Activated B cell treated with CpG ODN at 0.5 μM for 24 hours (primary cell): ENCODE results near the gene CHCHD6. TPM values are rescaled to one million over a fixed set of nuclear protein-coding genes. Genes with fewer than 3 reads are reported as not detected.

Source experiments
- ATAC-seq: fragments of 200-7000 bp; cut with Tn5 transposase; one replicate; pipeline ENCODE4 v1.10.0; 2021; ENCODE audit warnings: low read depth, mild to moderate bottlenecking, moderate library complexity
- CTCF ChIA-PET: fragments of 350-600 bp; sonication (Branson Sonifier 250); formaldehyde crosslinking; loops from one replicate; lab custom pipeline; 2021; ENCODE audit warnings: antibody characterized with exemption; lab: Charles Lee
- POLR2A ChIA-PET: fragments of 350-600 bp; sonication (Branson Sonifier 250); formaldehyde crosslinking; loops from one replicate; lab custom pipeline; 2021; ENCODE audit warnings: antibody characterized with exemption; lab: Charles Lee
- DNase-seq: peaks from one replicate; pipeline ENCODE4 v3.0.0; 2022
- H3K27ac Mint-ChIP-seq: one replicate; pipeline ENCODE4 v1.8.0; 2020; ENCODE audit warnings: mixed read lengths
- H3K27me3 Mint-ChIP-seq: one replicate; pipeline ENCODE4 v1.8.0; 2021; ENCODE audit warnings: mixed read lengths
- H3K36me3 Mint-ChIP-seq: one replicate; pipeline ENCODE4 v1.8.0; 2021; ENCODE audit warnings: low read depth, mixed read lengths
- H3K4me1 Mint-ChIP-seq: one replicate; pipeline ENCODE4 v1.8.0; 2021; ENCODE audit warnings: mixed read lengths
- H3K4me3 Mint-ChIP-seq: one replicate; pipeline ENCODE4 v1.8.0; 2020; ENCODE audit warnings: mild to moderate bottlenecking, mixed read lengths
- H3K9me3 Mint-ChIP-seq: one replicate; pipeline ENCODE4 v1.8.0; 2020; ENCODE audit warnings: mixed read lengths
- intact Hi-C: fragments of 100-400 bp; cut with micrococcal nuclease; formaldehyde crosslinking; loops from one replicate; pipeline ENCODE4 v1.15.1; 2024
- total RNA-seq: library from RNA; stranded (reverse); gene quantifications from 2 replicates; pipeline ENCODE4 v1.2.3, GENCODE V29; 2022
- TF ChIP-seq, protein P1 (sequence below): fragments of 200-600 bp; IDR thresholded peaks from one replicate; pipeline ENCODE4 v1.8.0; 2022; ENCODE audit warnings: antibody characterized with exemption, mild to moderate bottlenecking

Gene CHCHD6
- total RNA-seq, 1 donor from 2014 or later, result 10.0 TPM

DNA sequence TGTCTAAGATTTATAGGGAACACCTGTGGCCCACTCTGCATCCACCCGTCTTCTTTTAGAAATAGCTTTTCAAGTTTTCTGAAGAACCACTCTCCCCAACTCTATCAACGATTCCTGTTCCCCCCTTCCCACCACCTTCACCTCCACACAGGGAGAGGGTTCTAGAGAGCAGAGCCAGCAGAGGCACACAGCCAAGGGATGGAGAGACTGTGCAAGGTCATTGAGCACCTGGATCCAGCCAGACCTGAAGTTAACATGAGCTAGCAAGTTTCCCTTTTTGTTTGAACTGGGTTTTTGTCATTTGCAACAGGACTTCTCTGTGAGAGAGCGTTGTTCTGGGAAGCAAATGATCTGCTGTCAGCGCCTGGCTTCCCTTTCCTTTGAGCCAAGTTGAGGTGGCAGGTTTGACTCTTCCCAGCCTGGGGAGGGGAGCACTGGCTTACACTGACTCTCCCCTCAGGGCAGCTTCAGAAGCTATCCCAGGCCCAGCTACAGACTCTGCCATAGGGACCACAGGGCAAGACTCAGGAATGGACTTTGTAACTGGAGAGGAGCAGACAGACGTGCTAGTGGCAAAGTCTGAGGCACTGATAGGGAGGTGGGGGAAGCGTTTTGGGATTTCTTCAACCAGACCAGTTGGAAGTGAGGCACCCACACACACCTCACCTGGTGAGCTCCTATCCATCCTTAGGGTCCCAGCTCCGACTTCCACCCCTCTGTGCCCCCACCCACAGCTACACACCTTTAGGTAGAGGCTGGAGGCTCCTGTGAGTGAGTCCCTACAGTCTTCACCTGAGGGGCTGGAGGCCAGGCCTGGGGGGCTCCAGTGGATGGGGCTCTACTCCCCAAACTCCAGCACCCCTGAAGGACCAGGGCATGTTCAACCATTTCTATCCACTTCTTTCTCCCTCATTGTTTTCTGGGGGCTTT, 259.5 kb downstream of the CHCHD6 start:
- ATAC-seq, result no peak
- H3K27ac Mint-ChIP-seq, result no peak overlapping the region
- ChIA-PET POLR2A (interaction anchor here (0.8 to 2.8 kb wide), 2 partner anchors 7 to 50 kb away, joined by 4 to 20 read pairs; no protein-coding TSS in a partner anchor), CTCF (interaction anchor here (1.1 kb wide), 1 partner anchor 9 kb away, joined by 3 read pairs; no protein-coding TSS in a partner anchor)
- H3K9me3 Mint-ChIP-seq, result no peaks in the 10 kb centered on the region
- TF ChIP-seq, protein P1, sequence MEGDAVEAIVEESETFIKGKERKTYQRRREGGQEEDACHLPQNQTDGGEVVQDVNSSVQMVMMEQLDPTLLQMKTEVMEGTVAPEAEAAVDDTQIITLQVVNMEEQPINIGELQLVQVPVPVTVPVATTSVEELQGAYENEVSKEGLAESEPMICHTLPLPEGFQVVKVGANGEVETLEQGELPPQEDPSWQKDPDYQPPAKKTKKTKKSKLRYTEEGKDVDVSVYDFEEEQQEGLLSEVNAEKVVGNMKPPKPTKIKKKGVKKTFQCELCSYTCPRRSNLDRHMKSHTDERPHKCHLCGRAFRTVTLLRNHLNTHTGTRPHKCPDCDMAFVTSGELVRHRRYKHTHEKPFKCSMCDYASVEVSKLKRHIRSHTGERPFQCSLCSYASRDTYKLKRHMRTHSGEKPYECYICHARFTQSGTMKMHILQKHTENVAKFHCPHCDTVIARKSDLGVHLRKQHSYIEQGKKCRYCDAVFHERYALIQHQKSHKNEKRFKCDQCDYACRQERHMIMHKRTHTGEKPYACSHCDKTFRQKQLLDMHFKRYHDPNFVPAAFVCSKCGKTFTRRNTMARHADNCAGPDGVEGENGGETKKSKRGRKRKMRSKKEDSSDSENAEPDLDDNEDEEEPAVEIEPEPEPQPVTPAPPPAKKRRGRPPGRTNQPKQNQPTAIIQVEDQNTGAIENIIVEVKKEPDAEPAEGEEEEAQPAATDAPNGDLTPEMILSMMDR, result no peak
- H3K36me3 Mint-ChIP-seq, result no peaks in the 10 kb centered on the region
- peaks cover 12% of the 10 kb centered on the region for H3K27me3 Mint-ChIP-seq
- no peak for DNase-seq
- peaks cover 18% of the 10 kb centered on the region for H3K4me1 Mint-ChIP-seq
- H3K4me3 Mint-ChIP-seq, result no peak overlapping the region
- intact Hi-C loops, result no loop called here

DNA sequence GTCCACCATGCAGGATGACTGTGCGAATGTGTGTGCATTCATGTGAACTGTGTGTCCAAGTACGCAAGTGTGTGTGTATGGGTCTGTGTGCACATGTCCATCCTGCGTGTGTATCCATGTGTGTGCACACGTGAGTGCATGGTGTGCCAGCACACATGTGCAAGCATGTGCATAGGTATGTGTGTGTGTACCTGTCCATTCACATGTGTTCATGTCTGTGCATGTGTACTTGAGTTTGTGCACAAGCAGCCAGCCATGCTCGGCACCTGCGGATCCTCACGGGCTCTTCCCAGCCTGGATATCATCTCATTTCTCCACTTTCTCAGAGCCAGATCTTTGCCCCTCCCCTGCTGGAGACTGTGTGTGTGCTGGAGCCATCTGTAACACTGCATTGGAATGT, 260.2 kb downstream of the CHCHD6 start:
- TF ChIP-seq, protein P1, result no peak
- no peak for DNase-seq
- intact Hi-C loops, result no loop called here
- ATAC-seq, result no peak
- no peaks in the 10 kb centered on the region for H3K9me3 Mint-ChIP-seq
- H3K36me3 Mint-ChIP-seq, result no peaks in the 10 kb centered on the region
- ChIA-PET CTCF (no interaction called here), POLR2A (no interaction called here)
- peaks cover 20% of the 10 kb centered on the region for H3K4me1 Mint-ChIP-seq
- H3K27me3 Mint-ChIP-seq, result peaks cover 15% of the 10 kb centered on the region
- H3K4me3 Mint-ChIP-seq, result no peak overlapping the region
- no peak overlapping the region for H3K27ac Mint-ChIP-seq

DNA sequence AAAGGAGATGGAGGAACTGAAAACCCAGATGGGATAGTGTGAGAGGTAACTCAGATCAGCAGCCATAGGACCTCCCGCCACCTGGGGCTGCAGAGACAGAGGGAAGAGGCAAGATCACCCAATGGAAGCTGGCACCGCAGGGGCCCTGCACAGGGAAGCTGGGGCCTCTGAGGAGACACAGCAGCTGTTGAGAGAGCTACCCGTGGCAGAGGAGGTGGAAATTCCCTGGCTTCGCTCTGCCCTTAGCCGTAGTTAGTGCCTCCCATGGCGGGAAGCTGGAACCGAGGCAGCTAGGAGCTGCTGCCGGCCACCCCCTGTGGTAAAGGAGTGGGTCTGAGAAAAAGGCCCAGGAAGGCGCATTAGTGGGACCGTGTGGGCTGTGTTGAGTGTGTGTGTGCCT, 260.9 kb downstream of the CHCHD6 start:
- Mint-ChIP-seq H3K27me3 (peaks cover 16% of the 10 kb centered on the region), H3K9me3 (no peaks in the 10 kb centered on the region), H3K36me3 (no peaks in the 10 kb centered on the region), H3K4me3 (no peak overlapping the region), H3K4me1 (peaks cover 21% of the 10 kb centered on the region), H3K27ac (no peak overlapping the region)
- DNase-seq (no peak), ATAC-seq (no peak)
- POLR2A ChIA-PET, result no interaction called here
- intact Hi-C loops, result no loop called here
- TF ChIP-seq, protein P1, result no peak
- CTCF ChIA-PET, result no interaction called here

DNA sequence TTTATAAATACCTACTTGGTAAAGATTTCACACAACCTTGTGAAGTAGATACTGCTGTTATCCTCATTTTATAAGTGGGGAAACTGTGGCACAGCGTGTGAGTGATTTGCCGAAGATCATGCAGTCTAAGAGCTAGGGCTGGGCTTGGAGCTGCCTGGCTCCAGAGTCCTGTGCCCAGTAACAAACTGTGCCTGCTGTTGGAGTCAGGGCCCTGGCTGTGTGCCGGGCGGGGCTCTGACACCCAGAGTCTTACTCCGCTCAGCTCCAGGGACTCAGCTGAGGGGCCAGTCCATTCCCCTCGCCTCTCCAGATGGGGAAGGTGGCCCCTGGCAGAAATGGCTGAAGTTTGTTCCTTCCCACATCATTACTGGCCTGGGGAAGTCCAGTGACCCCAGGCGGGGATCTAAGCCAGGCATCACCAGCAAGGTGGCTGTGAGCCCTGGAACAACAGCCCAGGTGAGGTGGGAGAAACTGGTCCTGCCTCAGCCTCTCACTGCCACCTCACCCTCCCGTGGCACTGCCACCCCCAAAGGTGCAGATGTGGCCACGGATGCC, 261.6 kb downstream of the CHCHD6 start:
- peaks cover 16% of the 10 kb centered on the region for H3K27me3 Mint-ChIP-seq
- TF ChIP-seq, protein P1, result no peak

DNA sequence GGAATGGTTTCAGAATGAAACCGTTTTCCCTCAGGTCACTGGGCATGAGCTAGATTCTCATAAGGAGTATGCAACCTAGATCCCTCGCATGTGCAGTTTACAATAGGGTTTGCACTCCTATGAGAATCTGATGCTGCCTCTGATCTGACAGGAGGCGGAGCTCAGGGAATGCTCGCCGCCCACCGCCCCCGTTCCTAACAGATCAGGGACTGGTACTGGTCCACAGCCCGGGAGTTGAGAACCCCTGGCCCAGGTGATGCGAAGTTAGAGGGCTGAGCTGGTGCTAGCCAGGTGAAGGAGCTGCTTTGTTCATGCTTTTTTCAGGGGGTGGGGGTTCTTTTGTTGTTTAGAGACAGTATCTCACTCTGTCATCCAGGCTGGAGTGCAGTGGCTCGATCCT, 263.3 kb downstream of the CHCHD6 start:
- TF ChIP-seq, protein P1, result no peak
- Mint-ChIP-seq H3K27me3 (peaks cover 16% of the 10 kb centered on the region), H3K36me3 (no peaks in the 10 kb centered on the region), H3K4me3 (no peak overlapping the region), H3K27ac (no peak overlapping the region), H3K4me1 (peaks cover 15% of the 10 kb centered on the region), H3K9me3 (no peaks in the 10 kb centered on the region)
- ATAC-seq (no peak), DNase-seq (no peak)
- intact Hi-C loops, result no loop called here
- CTCF ChIA-PET, result no interaction called here
- POLR2A ChIA-PET, result no interaction called here

More for the DNA sequence above, 261.6 kb downstream of the CHCHD6 start:
- ChIA-PET CTCF (no interaction called here), POLR2A (no interaction called here)
- DNase-seq (no peak), ATAC-seq (no peak)
- Mint-ChIP-seq H3K4me1 (peaks cover 16% of the 10 kb centered on the region), H3K4me3 (no peak overlapping the region), H3K27ac (no peak overlapping the region), H3K36me3 (no peaks in the 10 kb centered on the region), H3K9me3 (no peaks in the 10 kb centered on the region)
- intact Hi-C loops, result no loop called here
